ENCODE data around the gene TEX2.

GRCh38 chr17:64110379-64111152 is 152.5 kb downstream of the TEX2 start:
- TF ChIP-seq POLR2A (IDR thresholded peaks at IDR 0.05) = no peak
- TF ChIP-seq CTCF (IDR thresholded peaks at IDR 0.05) = no peak

Data from Peyer's patch (tissue), 4 donors.